ENCODE data around the gene KLF2.

The KLF2 gene

GRCh38 chr19:16365300-16365996, 40.8 kb downstream of the KLF2 start:
- no peak for DNase-seq

GRCh38 chr19:16366056-16366432, 41.4 kb downstream of the KLF2 start:
- DNase-seq, result no peak

- DNase-seq, result no peak
These were observed 42.0 kb downstream of the KLF2 start for GRCh38 chr19:16366433-16367260.

GRCh38 chr19:16367261-16367683, 42.6 kb downstream of the KLF2 start:
- no peak for DNase-seq

GRCh38 chr19:16368385-16369305, 44.0 kb downstream of the KLF2 start:
- DNase-seq, result no peak

GRCh38 chr19:16369306-16369663, 44.7 kb downstream of the KLF2 start:
- peak; percentile 3 for DNase-seq

- DNase-seq, result no peak
These were observed 45.3 kb downstream of the KLF2 start for GRCh38 chr19:16369664-16370576.

GRCh38 chr19:16370641-16371391, 46.2 kb downstream of the KLF2 start:
- no peak for DNase-seq

- DNase-seq, result no peak
These were observed 46.9 kb downstream of the KLF2 start for GRCh38 chr19:16371540-16371986.

- no peak for DNase-seq
These were observed 47.7 kb downstream of the KLF2 start for GRCh38 chr19:16372065-16372915.

- no peak for DNase-seq
These were observed 48.5 kb downstream of the KLF2 start for GRCh38 chr19:16373079-16373478.

- DNase-seq, result no peak
These were observed 48.9 kb downstream of the KLF2 start for GRCh38 chr19:16373532-16373931.

GRCh38 chr19:16373989-16374388, 49.4 kb downstream of the KLF2 start:
- no peak for DNase-seq

- no peak for DNase-seq
These were observed 49.8 kb downstream of the KLF2 start for GRCh38 chr19:16374436-16374835.

GRCh38 chr19:16375157-16375935, 50.7 kb downstream of the KLF2 start:
- DNase-seq, result no peak

- DNase-seq, result no peak
These were observed 51.2 kb downstream of the KLF2 start for GRCh38 chr19:16375936-16376185.

- no peak for DNase-seq
These were observed 51.6 kb downstream of the KLF2 start for GRCh38 chr19:16376241-16376640.

- DNase-seq, result no peak
These were observed 52.0 kb downstream of the KLF2 start for GRCh38 chr19:16376649-16377048.

GRCh38 chr19:16377521-16377920, 52.9 kb downstream of the KLF2 start:
- DNase-seq, result no peak

All from NCI-H774 (cell line).